Measurements from ENCODE around the gene ZHX3. TPM values are rescaled to one million over a fixed set of nuclear protein-coding genes. Genes with fewer than 3 reads are reported as not detected.

ZHX3 gene
- total RNA-seq, 2 experiments from 2014 or later, result 12.8 to 15.4 TPM

GRCh38 chr20:41166201-41167117, 151.1 kb downstream of the ZHX3 start:
- Mint-ChIP-seq H3K36me3 (ENCODE audit: low read depth) (peaks cover 73% of the 10 kb centered on the region), H3K9me3 (ENCODE audit: low read depth) (no peaks in the 10 kb centered on the region), H3K27me3 (no peaks in the 10 kb centered on the region), H3K4me3 (no peak overlapping the region), H3K27ac (peak overlapping the region; percentile 66), H3K4me1 (peaks cover 21% of the 10 kb centered on the region)
- intact Hi-C loops (cut with DNase I, micrococcal nuclease), result no loop called here
- ATAC-seq (no peak), DNase-seq (no peak)
- ChIA-PET POLR2A (no interaction called here), CTCF (interaction anchor here (1.5 to 1.6 kb wide), 2 partner anchors 8 to 12 kb away, joined by 3 read pairs; no protein-coding TSS in a partner anchor)

GRCh38 chr20:41165001-41165882, 152.3 kb downstream of the ZHX3 start:
- DNase-seq, result no peak
- intact Hi-C loops (cut with DNase I, micrococcal nuclease), result no loop called here

GRCh38 chr20:41163821-41164220, 153.7 kb downstream of the ZHX3 start:
- Mint-ChIP-seq H3K27ac (no peak overlapping the region), H3K4me1 (peaks cover 46% of the 10 kb centered on the region), H3K4me3 (no peak overlapping the region), H3K9me3 (ENCODE audit: low read depth) (no peaks in the 10 kb centered on the region), H3K27me3 (no peaks in the 10 kb centered on the region), H3K36me3 (ENCODE audit: low read depth) (peaks cover 70% of the 10 kb centered on the region)
- intact Hi-C loops (cut with DNase I, micrococcal nuclease), result no loop called here
- CTCF ChIA-PET, result interaction anchor here (0.8 kb wide), 1 partner anchor 9 kb away, joined by 3 read pairs; no protein-coding TSS in a partner anchor
- ATAC-seq (no peak), DNase-seq (no peak)
- POLR2A ChIA-PET, result no interaction called here

More at GRCh38 chr20:41165001-41165882, 152.3 kb downstream of the ZHX3 start:
- Mint-ChIP-seq H3K36me3 (ENCODE audit: low read depth) (peaks cover 74% of the 10 kb centered on the region), H3K4me3 (no peak overlapping the region), H3K9me3 (ENCODE audit: low read depth) (no peaks in the 10 kb centered on the region), H3K27ac (peak overlapping the region; percentile 61), H3K4me1 (peaks cover 31% of the 10 kb centered on the region), H3K27me3 (no peaks in the 10 kb centered on the region)
- POLR2A ChIA-PET, result no interaction called here
- CTCF ChIA-PET, result interaction anchor here (1.4 to 1.6 kb wide), 2 partner anchors 10 to 30 kb away, joined by 3 to 4 read pairs; no protein-coding TSS in a partner anchor
- ATAC-seq, result no peak

- peak overlapping the region; percentile 72 for H3K27ac Mint-ChIP-seq
- ATAC-seq (no peak), DNase-seq (no peak)
- peaks cover 76% of the 10 kb centered on the region for H3K36me3 Mint-ChIP-seq (ENCODE audit: low read depth)
- intact Hi-C loops (cut with DNase I, micrococcal nuclease), result no loop called here
- no peaks in the 10 kb centered on the region for H3K27me3 Mint-ChIP-seq
- no peaks in the 10 kb centered on the region for H3K9me3 Mint-ChIP-seq (ENCODE audit: low read depth)
- peaks cover 59% of the 10 kb centered on the region for H3K4me1 Mint-ChIP-seq
- H3K4me3 Mint-ChIP-seq, result no peak overlapping the region
- ChIA-PET CTCF (interaction anchor here (0.9 kb wide), 1 partner anchor 70 kb away, joined by 3 read pairs; no protein-coding TSS in a partner anchor), POLR2A (no interaction called here)
These were observed 155.1 kb downstream of the ZHX3 start for GRCh38 chr20:41162396-41162795.

GRCh38 chr20:41161886-41162285, 155.6 kb downstream of the ZHX3 start:
- H3K4me1 Mint-ChIP-seq, result peaks cover 59% of the 10 kb centered on the region
- no peaks in the 10 kb centered on the region for H3K9me3 Mint-ChIP-seq (ENCODE audit: low read depth)
- intact Hi-C loops (cut with DNase I, micrococcal nuclease), result no loop called here
- H3K36me3 Mint-ChIP-seq (ENCODE audit: low read depth), result peaks cover 71% of the 10 kb centered on the region
- ChIA-PET POLR2A (no interaction called here), CTCF (interaction anchor here (2.8 kb wide), 1 partner anchor 11 kb away, joined by 17 read pairs; no protein-coding TSS in a partner anchor)
- H3K4me3 Mint-ChIP-seq, result no peak overlapping the region
- no peaks in the 10 kb centered on the region for H3K27me3 Mint-ChIP-seq
- H3K27ac Mint-ChIP-seq, result peak overlapping the region; percentile 72
- ATAC-seq, result no peak
- DNase-seq, result no peak

GRCh38 chr20:41160686-41161085, 156.8 kb downstream of the ZHX3 start:
- Mint-ChIP-seq H3K36me3 (ENCODE audit: low read depth) (peaks cover 62% of the 10 kb centered on the region), H3K9me3 (ENCODE audit: low read depth) (no peaks in the 10 kb centered on the region), H3K27me3 (no peaks in the 10 kb centered on the region), H3K4me3 (no peak overlapping the region), H3K27ac (peak overlapping the region; percentile 98), H3K4me1 (peaks cover 66% of the 10 kb centered on the region)
- no peak for ATAC-seq
- CTCF ChIA-PET, result interaction anchor here (0.6 to 2.8 kb wide), 3 partner anchors 12 to 129 kb away, joined by 3 to 17 read pairs (median 6); no protein-coding TSS in a partner anchor
- DNase-seq, result no peak
- POLR2A ChIA-PET, result no interaction called here
- intact Hi-C loops (cut with DNase I, micrococcal nuclease), result no loop called here

GRCh38 chr20:41159547-41159946, 158.0 kb downstream of the ZHX3 start:
- ATAC-seq (no peak), DNase-seq (no peak)
- Mint-ChIP-seq H3K4me3 (no peak overlapping the region), H3K9me3 (ENCODE audit: low read depth) (no peaks in the 10 kb centered on the region), H3K36me3 (ENCODE audit: low read depth) (peaks cover 59% of the 10 kb centered on the region), H3K27me3 (no peaks in the 10 kb centered on the region), H3K27ac (peak overlapping the region; percentile 98), H3K4me1 (peaks cover 76% of the 10 kb centered on the region)
- CTCF ChIA-PET, result interaction anchor here (0.7 to 2.8 kb wide), 3 partner anchors 13 to 176 kb away, joined by 4 to 17 read pairs (median 6); no protein-coding TSS in a partner anchor
- POLR2A ChIA-PET, result no interaction called here
- intact Hi-C loops (cut with DNase I, micrococcal nuclease), result loop anchor here in 1 of 2 experiments (5.0 kb wide), 1 partner anchor 268 kb away; no protein-coding TSS in a partner anchor

GRCh38 chr20:41158082-41158625, 159.4 kb downstream of the ZHX3 start:
- Mint-ChIP-seq H3K36me3 (ENCODE audit: low read depth) (peaks cover 49% of the 10 kb centered on the region), H3K27me3 (no peaks in the 10 kb centered on the region)
- POLR2A ChIA-PET, result interaction anchor here (0.6 to 3.4 kb wide), 6 partner anchors 9 to 40 kb away, joined by 3 to 19 read pairs (median 6); no protein-coding TSS in a partner anchor

GRCh38 chr20:41155261-41155660, 162.3 kb downstream of the ZHX3 start:
- H3K27ac Mint-ChIP-seq, result peak overlapping the region; percentile 98
- ChIA-PET POLR2A (interaction anchor here (0.6 to 0.8 kb wide), 2 partner anchors 13 to 77 kb away, joined by 3 read pairs; no protein-coding TSS in a partner anchor), CTCF (interaction anchor here (0.6 to 3.8 kb wide), 11 partner anchors 9 to 235 kb away, joined by 3 to 30 read pairs (median 3); partner anchors contain the start of gene LPIN3)
- H3K4me3 Mint-ChIP-seq, result no peak overlapping the region
- ATAC-seq, result no peak
- peaks cover 40% of the 10 kb centered on the region for H3K36me3 Mint-ChIP-seq (ENCODE audit: low read depth)
- intact Hi-C loops (cut with DNase I, micrococcal nuclease), result loop anchor here in 1 of 2 experiments (5.0 kb wide), 1 partner anchor 272 kb away; no protein-coding TSS in a partner anchor
- DNase-seq, result no peak
- no peaks in the 10 kb centered on the region for H3K27me3 Mint-ChIP-seq
- H3K9me3 Mint-ChIP-seq (ENCODE audit: low read depth), result no peaks in the 10 kb centered on the region
- peaks cover 94% of the 10 kb centered on the region for H3K4me1 Mint-ChIP-seq

More at GRCh38 chr20:41158082-41158625, 159.4 kb downstream of the ZHX3 start:
- Mint-ChIP-seq H3K4me1 (peaks cover 83% of the 10 kb centered on the region), H3K27ac (peak overlapping the region; percentile 98), H3K9me3 (ENCODE audit: low read depth) (no peaks in the 10 kb centered on the region), H3K4me3 (peak overlapping the region; percentile 75)
- CTCF ChIA-PET, result interaction anchor here (0.6 to 3.8 kb wide), 14 partner anchors 9 to 182 kb away, joined by 3 to 30 read pairs (median 6); partner anchors contain the start of gene LPIN3
- DNase-seq (no peak), ATAC-seq (no peak)
- intact Hi-C loops (cut with DNase I, micrococcal nuclease), result loop anchor here in 1 of 2 experiments (5.0 kb wide), 1 partner anchor 269 kb away; no protein-coding TSS in a partner anchor

- peaks cover 92% of the 10 kb centered on the region for H3K4me1 Mint-ChIP-seq
- intact Hi-C loops (cut with DNase I, micrococcal nuclease), result loop anchor here in 1 of 2 experiments (5.0 kb wide), 1 partner anchor 273 kb away; no protein-coding TSS in a partner anchor
- H3K27me3 Mint-ChIP-seq, result no peaks in the 10 kb centered on the region
- H3K4me3 Mint-ChIP-seq, result no peak overlapping the region
- ChIA-PET CTCF (interaction anchor here (0.6 to 3.8 kb wide), 9 partner anchors 8 to 255 kb away, joined by 3 to 30 read pairs (median 3); no protein-coding TSS in a partner anchor), POLR2A (interaction anchor here (0.6 to 0.8 kb wide), 3 partner anchors 12 to 78 kb away, joined by 3 to 4 read pairs (median 3); no protein-coding TSS in a partner anchor)
- no peaks in the 10 kb centered on the region for H3K9me3 Mint-ChIP-seq (ENCODE audit: low read depth)
- no peak for DNase-seq
- no peak for ATAC-seq
- H3K36me3 Mint-ChIP-seq (ENCODE audit: low read depth), result peaks cover 35% of the 10 kb centered on the region
- H3K27ac Mint-ChIP-seq, result peak overlapping the region; percentile 98
These were observed 162.9 kb downstream of the ZHX3 start for GRCh38 chr20:41154436-41155176.
